Mucosa of stomach (tissue), 1 donor: ENCODE data around the gene ITPR1.

ENCODE experiments used
- H3K27me3 ChIP-seq: one replicate; pipeline ENCODE4 v1.7.0; 2013; ENCODE audit warnings: mild to moderate bottlenecking, low read length; ENCODE audit not compliant: control insufficient read depth, insufficient read depth
- H3K36me3 ChIP-seq: one replicate; pipeline ENCODE4 v1.7.0; 2013; ENCODE audit warnings: low read length; ENCODE audit not compliant: control insufficient read depth, insufficient read depth
- H3K4me1 ChIP-seq: one replicate; pipeline ENCODE4 v1.7.0; 2013; ENCODE audit warnings: mild to moderate bottlenecking, low read length; ENCODE audit not compliant: control insufficient read depth, insufficient read depth
- H3K4me3 ChIP-seq: one replicate; pipeline ENCODE4 v1.7.0; 2013; ENCODE audit warnings: low read length
- H3K9ac ChIP-seq: one replicate; pipeline ENCODE4 v1.7.0; 2013; ENCODE audit warnings: mild to moderate bottlenecking, low read length, moderate library complexity
- H3K9me3 ChIP-seq: one replicate; pipeline ENCODE4 v1.7.0; 2013; ENCODE audit warnings: mild to moderate bottlenecking, low read length, moderate library complexity; ENCODE audit not compliant: control insufficient read depth
- donor health status: Pancreatic carcinoma.

Gene ITPR1

GRCh38 chr3:4888913-4889846, 396.0 kb downstream of the ITPR1 start:
- H3K27me3 ChIP-seq = no peaks in the 10 kb centered on the region
- no peaks in the 10 kb centered on the region for H3K9me3 ChIP-seq
- no peak overlapping the region for H3K4me3 ChIP-seq
- no peaks in the 10 kb centered on the region for H3K36me3 ChIP-seq
- H3K9ac ChIP-seq = no peak overlapping the region
- H3K4me1 ChIP-seq = peaks cover 14% of the 10 kb centered on the region

GRCh38 chr3:4889896-4890295, 396.7 kb downstream of the ITPR1 start:
- H3K9me3 ChIP-seq = no peaks in the 10 kb centered on the region
- peaks cover 14% of the 10 kb centered on the region for H3K4me1 ChIP-seq
- H3K36me3 ChIP-seq = no peaks in the 10 kb centered on the region
- no peaks in the 10 kb centered on the region for H3K27me3 ChIP-seq
- no peak overlapping the region for H3K4me3 ChIP-seq
- no peak overlapping the region for H3K9ac ChIP-seq

GRCh38 chr3:4894891-4895530, 401.9 kb downstream of the ITPR1 start:
- no peaks in the 10 kb centered on the region for H3K27me3 ChIP-seq

GRCh38 chr3:4895838-4896237, 402.7 kb downstream of the ITPR1 start:
- Histone ChIP-seq H3K9ac (no peak overlapping the region), H3K4me1 (peaks cover 10% of the 10 kb centered on the region), H3K27me3 (no peaks in the 10 kb centered on the region), H3K36me3 (no peaks in the 10 kb centered on the region), H3K4me3 (no peak overlapping the region), H3K9me3 (no peaks in the 10 kb centered on the region)

More at GRCh38 chr3:4894891-4895530, 401.9 kb downstream of the ITPR1 start:
- no peaks in the 10 kb centered on the region for H3K36me3 ChIP-seq
- H3K4me1 ChIP-seq = peaks cover 10% of the 10 kb centered on the region
- no peak overlapping the region for H3K4me3 ChIP-seq
- no peaks in the 10 kb centered on the region for H3K9me3 ChIP-seq
- H3K9ac ChIP-seq = no peak overlapping the region
